Femur (tissue), 1 donor: ENCODE results near the gene PSMC3.
A peak's percentile ranks its signal among the peaks of the same experiment; 100 is the strongest.

Source experiments
- DNase-seq: peaks from one replicate; pipeline ENCODE4 v3.0.0-alpha.2; 2017

The PSMC3 gene

GRCh38 chr11:47374720-47375019, 51.6 kb downstream of the PSMC3 start:
- DNase-seq = no peak

GRCh38 chr11:47373876-47374719, 52.1 kb downstream of the PSMC3 start:
- DNase-seq = peak; percentile 86

- DNase-seq = no peak
These were observed 53.8 kb downstream of the PSMC3 start for GRCh38 chr11:47372422-47372821.

DNA sequence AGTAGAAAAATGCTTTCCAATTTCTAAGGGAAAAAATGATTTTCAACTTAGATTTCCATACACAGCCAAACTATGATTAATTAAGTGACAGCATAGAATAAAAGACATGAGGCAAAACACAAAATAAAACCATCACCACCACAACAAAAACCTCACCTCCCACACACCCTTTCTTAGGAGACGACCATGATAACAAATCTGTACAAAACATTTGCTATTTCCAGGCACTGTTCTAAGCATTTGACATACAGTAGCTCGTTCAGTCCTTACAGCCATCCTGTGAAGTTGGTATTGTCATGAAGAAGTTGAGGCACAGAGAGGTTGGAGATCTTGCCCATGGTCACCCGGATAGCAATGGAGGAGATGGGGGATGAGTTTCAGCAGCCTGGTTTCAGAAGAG, 56.6 kb downstream of the PSMC3 start:
- no peak for DNase-seq
